GM12878 (cell line): ENCODE data around the gene AMBN. TPM values are rescaled to one million over a fixed set of nuclear protein-coding genes. Genes with fewer than 3 reads are reported as not detected.

Experiments used
- ATAC-seq: fragments of 200-7000 bp; cut with Tn5 transposase; 3 replicates; pipeline ENCODE4 v1.9.1; 2020; ENCODE audit warnings: mild to moderate bottlenecking, moderate library complexity
- Bru-seq: library from RNA; stranded (reverse); fragments of 400-500 nt; gene quantifications from one replicate; lab custom pipeline; 2021; lab: Mats Ljungman, UMichigan
- BruChase-seq, 2 experiments: library from RNA; stranded (reverse); fragments of 400-500 nt; gene quantifications; one replicate each; lab custom pipeline; 2021; lab: Mats Ljungman, UMichigan
- BruUV-seq: library from RNA; stranded (reverse); fragments of 400-500 nt; replicated peaks from 2 replicates; lab custom pipeline; 2021; lab: Mats Ljungman, UMichigan
- CTCF ChIA-PET: fragments of 300-600 bp; sonication (Branson Sonifier 250); formaldehyde crosslinking; extraction: SDS; loops from one replicate; lab custom pipeline; 2021; ENCODE audit warnings: inconsistent platforms; lab: Yijun Ruan, JAX
- POLR2A ChIA-PET: fragments of 350-600 bp; formaldehyde crosslinking; extraction: SDS; loops from one replicate; lab custom pipeline; 2021; ENCODE audit warnings: inconsistent platforms; lab: Charles Lee
- RAD21 ChIA-PET: fragments of 300-600 bp; sonication (Branson Sonifier 250); formaldehyde crosslinking; loops from one replicate; lab custom pipeline; 2023; ENCODE audit warnings: antibody characterized with exemption; ENCODE audit not compliant: unreplicated experiment; lab: Charles Lee
- SMC1A ChIA-PET: fragments of 300-600 bp; sonication (Branson Sonifier 250); formaldehyde crosslinking; loops from one replicate; lab custom pipeline; 2023; ENCODE audit not compliant: unreplicated experiment, uncharacterized antibody; lab: Charles Lee
- DNase-seq: peaks from one replicate; pipeline ENCODE4 v3.0.0-alpha.2; 2011; ENCODE audit warnings: low read depth, low spot score
- FAIRE-seq: peaks from 3 replicates; lab custom pipeline; 2011; peaks lifted over from hg19 to GRCh38; lab: Jason Lieb, UNC
- H2AFZ ChIP-seq: 2 replicates; pipeline ENCODE4 v1.6.0; 2011; ENCODE audit warnings: low read depth, low read length, control low read depth; ENCODE audit not compliant: control insufficient read depth
- H3K27ac ChIP-seq: 2 replicates; pipeline ENCODE4 v1.5.1; 2011; ENCODE audit warnings: control low read depth; ENCODE audit not compliant: control insufficient read depth, insufficient read depth
- H3K27me3 ChIP-seq, 2 experiments: replicated peaks in 1 of 2; 2 replicates each; pipeline versions ENCODE4 v1.6.0 to v1.6.1; 2011; ENCODE audit warnings: low read length in 1 of 2; ENCODE audit not compliant: control insufficient read depth in 2 of 2, insufficient read depth in 2 of 2
- H3K36me3 ChIP-seq, 2 experiments: 2 replicates each; pipeline ENCODE4 v1.5.1; 2011; ENCODE audit warnings: low read length in 1 of 2; ENCODE audit not compliant: control insufficient read depth in 2 of 2, insufficient read depth in 2 of 2
- H3K4me1 ChIP-seq: 2 replicates; pipeline ENCODE4 v1.6.1; 2011; ENCODE audit warnings: mild to moderate bottlenecking, low read length, moderate library complexity, mixed read lengths; ENCODE audit not compliant: control insufficient read depth, insufficient read depth
- H3K4me2 ChIP-seq: 2 replicates; pipeline ENCODE4 v1.6.0; 2011; ENCODE audit warnings: control low read depth; ENCODE audit not compliant: control insufficient read depth, insufficient read depth
- H3K4me3 ChIP-seq: fragments of 200-600 bp; sonication (generic); 2 replicates; pipeline ENCODE4 v1.5.1; 2016
- H3K79me2 ChIP-seq: 2 replicates; pipeline ENCODE4 v1.6.0; 2011; ENCODE audit warnings: low read length; ENCODE audit not compliant: control insufficient read depth, insufficient read depth
- H3K9ac ChIP-seq: 2 replicates; pipeline ENCODE4 v1.8.0; 2011; ENCODE audit warnings: low read length, control low read depth, mixed read lengths; ENCODE audit not compliant: control insufficient read depth, insufficient read depth
- H3K9me3 ChIP-seq: replicated peaks from 3 replicates; pipeline ENCODE4 v1.5.1; 2011; ENCODE audit warnings: mild to moderate bottlenecking, low read length; ENCODE audit not compliant: control insufficient read depth, insufficient read depth
- H4K20me1 ChIP-seq: 2 replicates; pipeline ENCODE4 v1.6.0; 2011; ENCODE audit not compliant: control insufficient read depth, insufficient read depth
- BACH1 ChIP-seq: fragments of 450-650 bp; IDR thresholded peaks from 2 replicates; pipeline ENCODE4 v1.6.1; 2017; ENCODE audit warnings: mild to moderate bottlenecking, borderline replicate concordance
- IRF3 ChIP-seq: fragments of 450-650 bp; IDR thresholded peaks from 2 replicates; pipeline ENCODE4 v1.6.1; 2014; ENCODE audit warnings: mild to moderate bottlenecking
- IRF5 ChIP-seq: fragments of 450-650 bp; IDR thresholded peaks from 2 replicates; pipeline ENCODE4 v1.6.1; 2017; ENCODE audit warnings: borderline replicate concordance
- JUND ChIP-seq: IDR thresholded peaks from 2 replicates; pipeline ENCODE4 v1.6.1; 2012; ENCODE audit warnings: low read depth, mild to moderate bottlenecking, low read length, improper control_type of control experiment, moderate library complexity
- SIX5 ChIP-seq: IDR thresholded peaks from 2 replicates; pipeline ENCODE4 v1.6.1; 2011; ENCODE audit warnings: mild to moderate bottlenecking, low read depth, low read length, moderate library complexity; ENCODE audit not compliant: severe bottlenecking
- ZBTB40 ChIP-seq: fragments of 450-650 bp; IDR thresholded peaks from 2 replicates; pipeline ENCODE4 v1.6.1; 2016; ENCODE audit warnings: mild to moderate bottlenecking, moderate library complexity, borderline replicate concordance
- ZNF217 ChIP-seq: fragments of 450-650 bp; IDR thresholded peaks from 2 replicates; pipeline ENCODE4 v1.6.1; 2017; ENCODE audit warnings: antibody characterized with exemption, mild to moderate bottlenecking
- WGBS: methylation state at CpG from one replicate; pipeline ENCODE4 v1.1.6; 2016; ENCODE audit warnings: low lambda C conversion rate; ENCODE audit not compliant: insufficient replicate concordance, insufficient coverage; ENCODE audit errors: missing lambda C conversion rate; 5-methylcytosine and 5-hydroxymethylcytosine counted together
- in situ Hi-C: fragments of 300-500 bp; cut with MboI; formaldehyde crosslinking; loops from 9 replicates; pipeline ENCODE4 v1.14.3; 2018; ENCODE audit warnings: mixed read lengths
- intact Hi-C: fragments of 100-400 bp; cut with micrococcal nuclease; formaldehyde crosslinking; loops from one replicate; pipeline ENCODE4 v1.14.2; 2022; ENCODE audit not compliant: unreplicated experiment
- long read RNA-seq, 2 experiments: library from polyadenylated mRNA; unstranded; transcript quantifications; one replicate each; pipeline ENCODE4 v2.0.0, GENCODE V29; 2019 to 2020
- polyA minus RNA-seq, 3 experiments: library from RNA; depleted of rRNA, polyadenylated mRNA; stranded (reverse); fragments of >200 nt; gene quantifications; 2 replicates each; pipeline ENCODE4 v1.2.3, GENCODE V29; 2011
- polyA plus RNA-seq, 11 experiments: library from polyadenylated mRNA; depleted of rRNA in 4 of 11; unstranded in 6 of 11; stranded (reverse) in 5 of 11; fragments of >200 nt; fragmentation: Nextera tagmentation in 4 of 11; fragmentation: Illumina TruSeq in 1 of 11; extraction: Ambion mirVana in 4 of 11; extraction: Trizol in 1 of 11; gene quantifications; 1 replicate in 1 of 11; 2 replicates in 10 of 11; pipeline versions ENCODE4 v1.2.1 to v1.2.3, GENCODE V29; 2011 to 2016; ENCODE audit warnings: inconsistent platforms in 2 of 11, missing spikeins in 2 of 11, low read depth in 1 of 11
- total RNA-seq, 4 experiments: library from RNA; depleted of rRNA in 3 of 4; stranded (reverse); fragments of >200 nt in 3 of 4; fragmentation: Illumina TruSeq in 1 of 4; extraction: Trizol in 1 of 4; gene quantifications; 2 replicates each; pipeline versions ENCODE4 v1.2.1 to v1.2.3, GENCODE V29; 2013 to 2021

AMBN gene
- not detected in 2 replicates for total RNA-seq (2013; cell fraction: nucleolus; rRNA removed)
- total RNA-seq (2014; rRNA removed) (not detected in 2 replicates), total RNA-seq (2014; rRNA removed; fragmentation: Illumina TruSeq; extraction: Trizol) (not detected in 2 replicates), total RNA-seq (2021) (not detected in 2 replicates), polyA plus RNA-seq (2011; rRNA removed) (not detected in 2 replicates), polyA plus RNA-seq (2014; fragmentation: Illumina TruSeq; extraction: Trizol) (not detected in 2 replicates), polyA plus RNA-seq (2014; fragmentation: Nextera tagmentation; extraction: Ambion mirVana) (under 1 TPM in 1 of 2 experiments, not detected in 1; 0.18 TPM), polyA plus RNA-seq (2014; rRNA removed) (not detected in 2 replicates), polyA plus RNA-seq (2016; fragmentation: Nextera tagmentation; extraction: Ambion mirVana) (not detected), polyA minus RNA-seq (2011; rRNA and poly(A)+ RNA removed) (not detected in 2 replicates), Bru-seq, nascent RNA (not detected), BruChase-seq, experiment 1, labeled RNA remaining after a 6-hour chase (not detected), BruChase-seq, experiment 2, labeled RNA remaining after a 2-hour chase (not detected)
- polyA plus RNA-seq (2011; ENCODE audit: low read depth): not detected
- polyA plus RNA-seq (2011; cell fraction: cytosol; rRNA removed): not detected in 2 replicates
- not detected in 2 replicates for polyA plus RNA-seq (2011; cell fraction: nucleus; rRNA removed)
- not detected in 2 replicates for polyA plus RNA-seq (2012)
- not detected in 2 replicates for polyA minus RNA-seq (2011; cell fraction: cytosol; rRNA and poly(A)+ RNA removed)
- not detected in 2 replicates for polyA minus RNA-seq (2011; cell fraction: nucleus; rRNA and poly(A)+ RNA removed)
- long read RNA-seq, experiment 1: 0 reads
- long read RNA-seq, experiment 2: 0 reads

- BruUV-seq: no TSS peak
Observed at GRCh38 chr4:70591955-70592582, at the start of gene AMBN. AMBN (plus strand) TSS chr4:70592256; CDS start chr4:70592359, 103 bp downstream.

More at GRCh38 chr4:70591955-70592582, at the start of gene AMBN:
- CTCF ChIA-PET: no interaction called here
- no peaks in the 10 kb centered on the region for H4K20me1 ChIP-seq
- H3K27me3 ChIP-seq: no peaks in the 10 kb centered on the region
- H3K4me2 ChIP-seq: no peak within 1 kb of the TSS
- H3K79me2 ChIP-seq: no peaks in the 10 kb centered on the region
- in situ Hi-C loops: no loop called here
- SMC1A ChIA-PET: interaction anchor here (1.4 to 1.7 kb wide), 2 partner anchors 9 to 11 kb away, joined by 3 to 6 read pairs; no protein-coding TSS in a partner anchor
- intact Hi-C loops: no loop called here
- no peaks in the 10 kb centered on the region for H3K36me3 ChIP-seq
- ATAC-seq: no peak
- POLR2A ChIA-PET: no interaction called here
- H3K27ac ChIP-seq: no peak within 1 kb of the TSS
- no peak for FAIRE-seq
- RAD21 ChIA-PET: no interaction called here
- WGBS: 10% methylated on average over 5 of the region's 5 CpGs
- H3K9me3 ChIP-seq: no peaks in the 10 kb centered on the region
- no peak within 1 kb of the TSS for H3K4me3 ChIP-seq
- TF ChIP-seq BACH1 (no peak), JUND (no peak), IRF5 (no peak), SIX5 (no peak), ZBTB40 (no peak), ZNF217 (no peak), IRF3 (no peak)
- peaks cover 2% of the 10 kb centered on the region; the same call in 1 of the 2 replicates for H3K4me1 ChIP-seq
- no peak within 1 kb of the TSS for H2AFZ ChIP-seq
- no peak for DNase-seq
- H3K9ac ChIP-seq: no peak within 1 kb of the TSS
